CD4-positive, alpha-beta T cell (primary cell): ENCODE results near the gene HSPA1B. TPM values are rescaled to one million over a fixed set of nuclear protein-coding genes. Genes with fewer than 3 reads are reported as not detected.

Experiments used
- ATAC-seq: fragments of 200-7000 bp; cut with Tn5 transposase; one replicate; pipeline ENCODE4 v1.10.0; 2022; ENCODE audit warnings: mild to moderate bottlenecking; ENCODE audit not compliant: poor library complexity
- CTCF ChIA-PET: fragments of 350-600 bp; sonication (Branson Sonifier 250); formaldehyde crosslinking; loops from one replicate; lab custom pipeline; 2021; ENCODE audit warnings: antibody characterized with exemption, inconsistent platforms; lab: Charles Lee
- POLR2A ChIA-PET: fragments of 350-600 bp; sonication (Branson Sonifier 250); formaldehyde crosslinking; loops from one replicate; lab custom pipeline; 2021; ENCODE audit warnings: antibody characterized with exemption, inconsistent platforms; lab: Charles Lee
- DNase-seq, 14 experiments: peaks; one replicate each; pipeline ENCODE4 v3.0.0-alpha.2; 2013 to 2020; ENCODE audit warnings: mixed read lengths in 2 of 14
- H3K27ac ChIP-seq, 2 donors: one replicate each; pipeline versions ENCODE4 v1.5.1 to v1.7.0; 2013; ENCODE audit warnings: low read length in 2 of 2, low read depth in 1 of 2, mild to moderate bottlenecking in 1 of 2
- H3K27me3 ChIP-seq, 2 experiments: 1 replicate in 1 of 2; 2 replicates in 1 of 2; pipeline versions ENCODE4 v1.6.1 to v1.7.0; 2013; ENCODE audit warnings: low read length in 2 of 2, control low read depth in 1 of 2, mild to moderate bottlenecking in 1 of 2, moderate library complexity in 1 of 2; ENCODE audit not compliant: insufficient read depth in 2 of 2, control insufficient read depth in 1 of 2
- H3K36me3 ChIP-seq: one replicate; pipeline ENCODE4 v1.6.1; 2013; ENCODE audit warnings: low read length, control low read depth; ENCODE audit not compliant: insufficient read depth
- H3K4me1 ChIP-seq: one replicate; pipeline ENCODE4 v1.6.1; 2013; ENCODE audit warnings: low read length, control low read depth; ENCODE audit not compliant: insufficient read depth
- H3K4me3 ChIP-seq: one replicate; pipeline ENCODE4 v1.5.1; 2013; ENCODE audit warnings: mild to moderate bottlenecking, low read length, moderate library complexity
- H3K9me3 ChIP-seq, 2 experiments: 1 replicate in 1 of 2; 2 replicates in 1 of 2; pipeline versions ENCODE4 v1.6.1 to v1.7.0; 2013; ENCODE audit warnings: low read length in 2 of 2, mild to moderate bottlenecking in 2 of 2, control low read depth in 1 of 2, moderate library complexity in 1 of 2; ENCODE audit not compliant: control insufficient read depth in 1 of 2, insufficient read depth in 1 of 2
- H3K27ac Mint-ChIP-seq: one replicate; pipeline ENCODE4 v1.8.0; 2020; ENCODE audit warnings: mixed read lengths
- H3K27me3 Mint-ChIP-seq: one replicate; pipeline ENCODE4 v1.8.0; 2021; ENCODE audit warnings: mixed read lengths
- H3K36me3 Mint-ChIP-seq: one replicate; pipeline ENCODE4 v1.8.0; 2021; ENCODE audit warnings: low read depth, mixed read lengths
- H3K4me1 Mint-ChIP-seq: one replicate; pipeline ENCODE4 v1.8.0; 2021; ENCODE audit warnings: low read depth, mixed read lengths
- H3K4me3 Mint-ChIP-seq: one replicate; pipeline ENCODE4 v1.8.0; 2020; ENCODE audit warnings: mild to moderate bottlenecking, mixed read lengths
- H3K9me3 Mint-ChIP-seq: one replicate; pipeline ENCODE4 v1.8.0; 2020; ENCODE audit warnings: mixed read lengths
- CTCF ChIP-seq: fragments of 200-600 bp; IDR thresholded peaks from one replicate; pipeline ENCODE4 v1.8.0; 2022; ENCODE audit warnings: antibody characterized with exemption, mild to moderate bottlenecking
- intact Hi-C, 2 experiments: fragments of 100-400 bp; cut with DNase I in 1 of 2; cut with micrococcal nuclease in 1 of 2; formaldehyde crosslinking; loops; one replicate each; pipeline versions ENCODE4 v1.15.1 to v1.9.0; 2023 to 2025; cut with DNase I, micrococcal nuclease
- total RNA-seq, 174 experiments: library from RNA in 2 of 174; stranded (reverse) in 2 of 174; gene quantifications; one replicate each; pipeline ENCODE4 v1.2.3 and lab custom pipeline; 2021 to 2026

HSPA1B gene
- total RNA-seq, 2 experiments from 2014 or later: 8.3 to 9.8 TPM

GRCh38 chr6:31874084-31874670 is 46.6 kb downstream of the HSPA1B start:
- H3K27me3 ChIP-seq: no peaks in the 10 kb centered on the region
- POLR2A ChIA-PET: no interaction called here
- H3K27ac ChIP-seq: no peak overlapping the region
- Mint-ChIP-seq H3K4me3 (no peak overlapping the region), H3K27ac (no peak overlapping the region), H3K4me1 (no peaks in the 10 kb centered on the region), H3K36me3 (no peaks in the 10 kb centered on the region), H3K9me3 (no peaks in the 10 kb centered on the region), H3K27me3 (no peaks in the 10 kb centered on the region)
- H3K4me1 ChIP-seq: peaks cover 5% of the 10 kb centered on the region
- H3K4me3 ChIP-seq: no peak overlapping the region
- ATAC-seq (no peak), DNase-seq (no peak)
- H3K9me3 ChIP-seq: no peaks in the 10 kb centered on the region
- intact Hi-C loops: no loop called here
- no peaks in the 10 kb centered on the region for H3K36me3 ChIP-seq
- CTCF ChIA-PET: no interaction called here
- TF ChIP-seq CTCF: no peak

GRCh38 chr6:31874836-31875572 is 47.5 kb downstream of the HSPA1B start:
- CTCF ChIA-PET: no interaction called here

GRCh38 chr6:31875877-31876276 is 48.3 kb downstream of the HSPA1B start:
- DNase-seq: no peak
- Mint-ChIP-seq H3K4me1 (no peaks in the 10 kb centered on the region), H3K9me3 (no peaks in the 10 kb centered on the region), H3K27ac (no peak overlapping the region), H3K36me3 (peaks cover 12% of the 10 kb centered on the region), H3K27me3 (no peaks in the 10 kb centered on the region), H3K4me3 (no peak overlapping the region)
- Histone ChIP-seq H3K36me3 (peaks cover 14% of the 10 kb centered on the region), H3K27me3 (no peaks in the 10 kb centered on the region), H3K27ac (no peak overlapping the region), H3K4me1 (peaks cover 5% of the 10 kb centered on the region), H3K9me3 (no peaks in the 10 kb centered on the region), H3K4me3 (no peak overlapping the region)
- ChIA-PET POLR2A (no interaction called here), CTCF (no interaction called here)
- intact Hi-C loops: no loop called here
- TF ChIP-seq CTCF: no peak
- ATAC-seq: no peak

More at GRCh38 chr6:31874836-31875572, 47.5 kb downstream of the HSPA1B start:
- Mint-ChIP-seq H3K27ac (no peak overlapping the region), H3K36me3 (peaks cover 5% of the 10 kb centered on the region), H3K4me3 (no peak overlapping the region), H3K4me1 (no peaks in the 10 kb centered on the region), H3K9me3 (no peaks in the 10 kb centered on the region), H3K27me3 (no peaks in the 10 kb centered on the region)
- Histone ChIP-seq H3K27ac (no peak overlapping the region), H3K9me3 (no peaks in the 10 kb centered on the region), H3K27me3 (no peaks in the 10 kb centered on the region), H3K4me1 (peaks cover 5% of the 10 kb centered on the region), H3K36me3 (peaks cover 6% of the 10 kb centered on the region), H3K4me3 (no peak overlapping the region)
- intact Hi-C loops: no loop called here
- POLR2A ChIA-PET: no interaction called here
- ATAC-seq (no peak), DNase-seq (no peak)
- TF ChIP-seq CTCF: no peak
